Tibial nerve (tissue), 4 donors: ENCODE data around the gene CRTC1. TPM values are rescaled to one million over a fixed set of nuclear protein-coding genes. Genes with fewer than 3 reads are reported as not detected.

Source experiments
- DNase-seq, 2 donors: peaks; one replicate each; pipeline ENCODE4 v3.0.0-alpha.2; 2019; ENCODE audit warnings: low spot score in 2 of 2
- H3K27ac ChIP-seq, 4 donors: fragments of 200-600 bp; sonication (generic) in 3 of 4; one replicate each; pipeline ENCODE4 v1.5.1; 2017 to 2019; ENCODE audit warnings: mild to moderate bottlenecking in 1 of 4
- H3K27me3 ChIP-seq, 2 donors: fragments of 200-600 bp; sonication (generic) in 1 of 2; one replicate each; pipeline versions ENCODE4 v1.5.1 to v1.6.0; 2017 to 2019
- H3K36me3 ChIP-seq, 3 donors: fragments of 200-600 bp; sonication (generic); one replicate each; pipeline ENCODE4 v1.5.1; 2018 to 2019
- H3K4me1 ChIP-seq, 4 donors: fragments of 200-600 bp; sonication (generic) in 3 of 4; one replicate each; pipeline ENCODE4 v1.5.1; 2017 to 2019
- H3K4me3 ChIP-seq, 4 donors: fragments of 200-600 bp; sonication (generic) in 3 of 4; one replicate each; pipeline ENCODE4 v1.5.1; 2017 to 2019; ENCODE audit warnings: mild to moderate bottlenecking in 1 of 4, moderate library complexity in 1 of 4
- H3K9me3 ChIP-seq, 4 donors: fragments of 200-600 bp; sonication (generic) in 3 of 4; one replicate each; pipeline ENCODE4 v1.5.1; 2017 to 2019
- EP300 ChIP-seq, 2 donors: sonication (generic); formaldehyde crosslinking; IDR thresholded peaks; one replicate each; pipeline ENCODE4 v1.6.1; 2017; ENCODE audit warnings: antibody characterized with exemption in 2 of 2, mild to moderate bottlenecking in 1 of 2
- POLR2A ChIP-seq, 2 donors: fragments of 450-650 bp; IDR thresholded peaks; one replicate each; pipeline ENCODE4 v1.6.1; 2017; ENCODE audit warnings: antibody characterized with exemption in 2 of 2, mild to moderate bottlenecking in 2 of 2, moderate library complexity in 2 of 2
- WGBS, 2 donors: methylation state at CpG; one replicate each; pipeline ENCODE4 v1.1.5; 2018; 5-methylcytosine and 5-hydroxymethylcytosine counted together
- total RNA-seq, 4 donors: library from RNA; depleted of rRNA; stranded (reverse); fragments of >200 nt; gene quantifications; one replicate each; pipeline ENCODE4 v1.1.0, GENCODE V29; 2016
- TF ChIP-seq, protein P1 (sequence below), 5 experiments: fragments of 200-600 bp in 3 of 5; fragments of 450-650 bp in 2 of 5; sonication (generic) in 3 of 5; IDR thresholded peaks; one replicate each; pipeline ENCODE4 v1.5.1; 2016 to 2019; ENCODE audit warnings: antibody characterized with exemption in 5 of 5, mild to moderate bottlenecking in 3 of 5, moderate library complexity in 2 of 5

CRTC1 gene
- total RNA-seq, 4 donors from 2014 or later = 4.0 to 7.8 (median 6.7) TPM

DNA sequence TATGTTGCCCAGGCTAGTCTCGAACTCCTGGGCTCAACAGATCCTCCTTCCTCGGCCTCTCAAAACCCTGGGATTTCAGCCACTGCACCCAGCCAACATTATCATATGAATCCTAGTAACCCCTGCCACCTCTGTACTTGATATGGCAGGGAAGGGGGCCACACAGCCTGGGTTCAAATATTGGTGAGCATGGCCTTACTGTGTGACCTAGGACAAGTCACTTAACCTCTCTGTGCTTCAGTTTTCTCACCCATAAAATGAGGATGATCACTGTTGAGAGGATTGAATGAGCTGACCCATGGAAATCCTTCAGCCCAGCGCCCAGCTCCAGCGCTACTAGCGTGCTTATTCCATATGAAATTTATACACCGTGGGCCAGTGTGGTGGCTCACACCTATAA lies 111.2 kb downstream of the CRTC1 start:
- no peaks in the 10 kb centered on the region for H3K9me3 ChIP-seq
- H3K4me1 ChIP-seq = peaks cover 0 to 23% (median 17%) of the 10 kb centered on the region in 4 donors
- H3K27me3 ChIP-seq = peaks cover 0 to 80% of the 10 kb centered on the region in 2 donors
- DNase-seq = no peak
- TF ChIP-seq EP300 (IDR thresholded peaks at IDR 0.05) (no peak), POLR2A (IDR thresholded peaks at IDR 0.05) (no peak)
- TF ChIP-seq, protein P1, sequence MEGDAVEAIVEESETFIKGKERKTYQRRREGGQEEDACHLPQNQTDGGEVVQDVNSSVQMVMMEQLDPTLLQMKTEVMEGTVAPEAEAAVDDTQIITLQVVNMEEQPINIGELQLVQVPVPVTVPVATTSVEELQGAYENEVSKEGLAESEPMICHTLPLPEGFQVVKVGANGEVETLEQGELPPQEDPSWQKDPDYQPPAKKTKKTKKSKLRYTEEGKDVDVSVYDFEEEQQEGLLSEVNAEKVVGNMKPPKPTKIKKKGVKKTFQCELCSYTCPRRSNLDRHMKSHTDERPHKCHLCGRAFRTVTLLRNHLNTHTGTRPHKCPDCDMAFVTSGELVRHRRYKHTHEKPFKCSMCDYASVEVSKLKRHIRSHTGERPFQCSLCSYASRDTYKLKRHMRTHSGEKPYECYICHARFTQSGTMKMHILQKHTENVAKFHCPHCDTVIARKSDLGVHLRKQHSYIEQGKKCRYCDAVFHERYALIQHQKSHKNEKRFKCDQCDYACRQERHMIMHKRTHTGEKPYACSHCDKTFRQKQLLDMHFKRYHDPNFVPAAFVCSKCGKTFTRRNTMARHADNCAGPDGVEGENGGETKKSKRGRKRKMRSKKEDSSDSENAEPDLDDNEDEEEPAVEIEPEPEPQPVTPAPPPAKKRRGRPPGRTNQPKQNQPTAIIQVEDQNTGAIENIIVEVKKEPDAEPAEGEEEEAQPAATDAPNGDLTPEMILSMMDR (IDR thresholded peaks at IDR 0.05) = no peak
- H3K4me3 ChIP-seq = no peak overlapping the region
- H3K36me3 ChIP-seq = no peaks in the 10 kb centered on the region
- WGBS, 2 donors = 95 to 96% methylated on average over 6 of the region's 6 CpGs
- H3K27ac ChIP-seq = no peak overlapping the region

DNA sequence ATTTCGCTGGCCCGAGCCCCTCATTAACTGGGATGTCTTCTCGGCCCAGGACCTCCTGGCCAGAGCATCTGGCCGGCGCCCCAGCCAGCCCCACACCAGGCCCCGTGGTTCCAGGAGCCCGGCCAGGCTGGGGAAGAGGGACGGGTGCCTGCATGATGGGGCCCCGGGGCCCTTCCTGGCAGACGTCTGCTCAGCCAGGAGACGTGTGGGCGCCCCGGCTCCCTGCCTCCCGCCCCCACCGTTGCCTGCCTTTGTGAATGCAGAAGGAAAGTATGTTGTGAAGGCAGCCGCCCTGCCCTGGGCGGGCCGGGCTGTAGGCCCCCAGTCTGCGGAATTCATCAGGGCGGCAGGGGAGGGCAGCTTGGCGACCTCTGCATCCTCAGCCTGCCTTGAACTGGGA lies 112.1 kb downstream of the CRTC1 start:
- 7 to 13% methylated on average over 9 to 16 of the region's 21 CpGs for WGBS, 2 donors
- H3K4me3 ChIP-seq = no peak overlapping the region
- no peak overlapping the region for H3K27ac ChIP-seq
- H3K9me3 ChIP-seq = no peaks in the 10 kb centered on the region
- H3K27me3 ChIP-seq = peaks cover 0 to 76% of the 10 kb centered on the region in 2 donors
- no peak for TF ChIP-seq EP300 (IDR thresholded peaks at IDR 0.05)
- TF ChIP-seq, protein P1 (IDR thresholded peaks at IDR 0.05) = no peak
- no peak for TF ChIP-seq POLR2A (IDR thresholded peaks at IDR 0.05)
- DNase-seq = no peak
- H3K4me1 ChIP-seq = peaks cover 0 to 15% (median 9%) of the 10 kb centered on the region in 4 donors
- no peaks in the 10 kb centered on the region for H3K36me3 ChIP-seq

DNA sequence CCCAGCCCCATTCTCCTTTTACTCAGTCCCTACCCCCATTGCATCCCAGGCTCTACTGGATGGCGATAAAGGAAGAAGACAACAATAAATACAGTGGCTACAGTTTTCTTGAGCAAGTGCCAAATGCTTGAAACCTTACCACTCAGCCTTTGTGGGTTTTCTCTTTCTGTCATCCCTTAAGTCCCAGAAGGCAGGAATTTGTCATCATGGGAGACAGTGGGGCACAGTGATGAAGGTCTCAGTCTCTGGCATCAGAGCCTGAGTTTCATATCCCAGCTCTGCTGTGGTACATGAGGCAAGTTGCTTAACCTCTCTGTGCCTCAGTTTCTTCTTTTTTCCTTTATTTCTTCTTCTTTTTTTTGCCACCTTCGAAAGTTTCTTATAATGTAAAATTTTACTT lies 112.8 kb downstream of the CRTC1 start:
- Histone ChIP-seq H3K4me3 (no peak overlapping the region), H3K9me3 (no peaks in the 10 kb centered on the region), H3K27ac (no peak overlapping the region), H3K27me3 (peaks cover 0 to 76% of the 10 kb centered on the region in 2 donors), H3K4me1 (peaks cover 0 to 8% (median 4%) of the 10 kb centered on the region in 4 donors), H3K36me3 (no peaks in the 10 kb centered on the region)
- 68 to 78% methylated on average over 2 of the region's 2 CpGs for WGBS, 2 donors
- TF ChIP-seq EP300 (IDR thresholded peaks at IDR 0.05) = no peak
- TF ChIP-seq, protein P1 (IDR thresholded peaks at IDR 0.05) = no peak
- no peak for TF ChIP-seq POLR2A (IDR thresholded peaks at IDR 0.05)
- no peak for DNase-seq

DNA sequence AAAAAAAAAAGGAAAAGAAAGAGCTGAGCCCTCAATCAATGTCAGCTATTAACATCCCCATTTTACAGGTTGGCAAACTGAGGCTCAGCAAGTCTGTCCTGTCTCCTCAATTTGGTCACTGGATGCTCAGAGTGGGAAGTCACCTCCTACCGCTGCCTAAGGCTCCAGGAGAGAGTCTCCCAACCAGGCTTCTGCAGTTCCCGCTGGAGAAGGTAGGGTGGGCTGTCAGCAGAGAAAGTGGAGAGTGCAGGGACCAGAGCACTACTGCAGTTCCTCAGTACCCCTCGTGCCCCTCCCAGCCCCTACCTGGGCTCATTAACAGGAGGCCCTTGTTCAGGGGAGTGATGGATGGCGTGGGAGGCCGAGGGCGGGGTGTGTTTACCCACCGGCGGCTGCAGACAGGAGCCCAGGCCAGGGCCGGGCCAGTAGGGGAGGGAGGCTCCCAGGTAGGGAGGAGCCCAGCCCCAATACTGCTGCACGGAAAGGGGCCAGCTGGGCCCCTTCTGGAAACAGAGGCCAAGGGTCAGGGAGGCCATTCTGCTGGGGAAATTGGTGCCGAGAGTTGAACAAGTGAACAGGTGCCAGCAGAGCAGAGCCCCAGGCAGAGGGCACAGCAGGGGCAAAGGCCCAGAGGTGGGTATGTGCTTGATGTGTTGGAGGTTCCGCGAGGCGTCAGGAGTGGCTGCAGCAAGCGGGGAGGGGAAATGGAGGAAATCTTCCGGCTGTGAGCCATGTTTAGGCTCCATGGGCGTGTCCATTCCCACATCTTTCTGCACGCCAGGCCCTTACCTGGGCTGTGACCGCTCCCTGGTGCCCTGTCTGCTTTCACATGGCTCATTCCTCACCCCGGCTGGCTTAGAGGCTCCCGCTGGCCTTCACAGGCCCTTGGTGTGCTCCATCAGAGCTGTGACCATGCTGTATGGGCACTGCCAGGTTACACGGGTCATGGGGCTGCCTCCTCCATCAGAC lies 115.2 kb downstream of the CRTC1 start:
- peaks cover 0 to 61% of the 10 kb centered on the region in 2 donors for H3K27me3 ChIP-seq
- 54 to 56% methylated on average over 21 to 22 of the region's 22 CpGs for WGBS, 2 donors
- no peak overlapping the region for H3K27ac ChIP-seq
- TF ChIP-seq, protein P1 (IDR thresholded peaks at IDR 0.05) = no peak
- TF ChIP-seq EP300 (IDR thresholded peaks at IDR 0.05) (no peak), POLR2A (IDR thresholded peaks at IDR 0.05) (no peak)
- no peaks in the 10 kb centered on the region for H3K36me3 ChIP-seq
- no peak overlapping the region for H3K4me3 ChIP-seq
- no peaks in the 10 kb centered on the region for H3K9me3 ChIP-seq
- no peak for DNase-seq
- H3K4me1 ChIP-seq = peaks cover 0 to 6% (median 4%) of the 10 kb centered on the region in 4 donors

DNA sequence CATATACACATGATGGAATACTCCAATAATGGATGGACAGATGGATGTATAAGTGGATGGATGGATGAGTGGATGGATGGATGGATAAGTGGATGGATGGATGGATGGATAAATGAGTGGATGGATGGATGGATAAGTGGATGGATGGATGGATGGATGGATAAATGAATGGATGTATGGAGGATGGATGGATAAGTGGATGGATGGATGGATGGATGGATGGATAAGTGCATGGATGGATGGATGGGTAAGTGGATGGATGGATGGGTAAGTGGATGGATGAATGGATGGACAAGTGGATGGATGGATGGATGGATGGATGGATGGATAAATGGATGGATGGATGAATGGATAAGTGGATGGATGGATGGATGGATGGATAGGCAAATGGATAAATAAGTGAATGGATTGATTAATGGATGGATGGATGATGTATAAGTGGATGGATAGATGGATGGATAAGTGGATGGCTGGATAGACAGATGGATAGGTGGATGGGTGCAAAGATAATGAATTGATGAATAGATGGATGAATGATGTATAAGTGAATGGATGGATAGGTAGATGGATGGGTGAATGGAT lies 116.0 kb downstream of the CRTC1 start:
- Histone ChIP-seq H3K9me3 (no peaks in the 10 kb centered on the region), H3K27ac (no peak overlapping the region), H3K4me3 (no peak overlapping the region), H3K4me1 (peaks cover 0 to 6% (median 4%) of the 10 kb centered on the region in 4 donors), H3K27me3 (peaks cover 0 to 61% of the 10 kb centered on the region in 2 donors), H3K36me3 (no peaks in the 10 kb centered on the region)
- no peak for TF ChIP-seq EP300 (IDR thresholded peaks at IDR 0.05)
- TF ChIP-seq POLR2A (IDR thresholded peaks at IDR 0.05) = no peak
- TF ChIP-seq, protein P1 (IDR thresholded peaks at IDR 0.05) = no peak
- no peak for DNase-seq
